OCI-LY1 (cell line): ENCODE results near the gene PACRG.

Source experiments
- H2AFZ ChIP-seq: fragments of 200-600 bp; sonication (generic), shearing (Covaris generic); 2 replicates; pipeline ENCODE4 v1.6.0; 2014; ENCODE audit warnings: antibody characterized with exemption, mild to moderate bottlenecking, low read length
- H3F3A ChIP-seq: fragments of 200-600 bp; sonication (generic), shearing (Covaris generic); 2 replicates; pipeline ENCODE4 v1.6.0; 2014; ENCODE audit warnings: mild to moderate bottlenecking, antibody characterized with exemption, low read length, moderate library complexity; ENCODE audit not compliant: insufficient read depth
- H3K27ac ChIP-seq: fragments of 200-600 bp; sonication (generic); 2 replicates; pipeline ENCODE4 v1.5.1; 2014; ENCODE audit warnings: low read length, mixed run types, mild to moderate bottlenecking, low read depth; ENCODE audit not compliant: poor library complexity, severe bottlenecking
- H3K27me3 ChIP-seq: fragments of 200-600 bp; sonication (generic); 2 replicates; pipeline ENCODE4 v1.6.0; 2014; ENCODE audit warnings: antibody characterized with exemption, mild to moderate bottlenecking, low read length, moderate library complexity; ENCODE audit not compliant: insufficient read depth
- H3K36me3 ChIP-seq: fragments of 200-600 bp; sonication (generic); 2 replicates; pipeline ENCODE4 v1.6.1; 2014; ENCODE audit warnings: mild to moderate bottlenecking, antibody characterized with exemption, low read length, moderate library complexity, mixed read lengths; ENCODE audit not compliant: insufficient read depth
- H3K4me1 ChIP-seq: fragments of 200-600 bp; sonication (generic); 2 replicates; pipeline ENCODE4 v1.5.1; 2014; ENCODE audit warnings: mild to moderate bottlenecking, low read length, moderate library complexity; ENCODE audit not compliant: insufficient read depth, severe bottlenecking
- H3K4me2 ChIP-seq: fragments of 200-600 bp; sonication (generic), shearing (Covaris generic); 2 replicates; pipeline ENCODE4 v1.6.1; 2014; ENCODE audit warnings: low read length
- H3K4me3 ChIP-seq: fragments of 200-600 bp; sonication (generic); 2 replicates; pipeline ENCODE4 v1.5.1; 2014; ENCODE audit warnings: low read length, low read depth, mild to moderate bottlenecking, mixed read lengths; ENCODE audit not compliant: poor library complexity, severe bottlenecking
- H3K79me2 ChIP-seq: fragments of 200-600 bp; shearing (Covaris generic); 2 replicates; pipeline ENCODE4 v1.6.1; 2016; ENCODE audit warnings: mixed run types, low read length, mixed read lengths; ENCODE audit not compliant: insufficient read depth
- H3K9ac ChIP-seq: fragments of 200-600 bp; sonication (generic), shearing (Covaris generic); 2 replicates; pipeline ENCODE4 v1.6.1; 2014; ENCODE audit warnings: mild to moderate bottlenecking, low read length, mixed read lengths
- H3K9me2 ChIP-seq: fragments of 200-600 bp; sonication (generic), shearing (Covaris generic); 2 replicates; pipeline ENCODE4 v1.6.1; 2014; ENCODE audit warnings: low read depth, mild to moderate bottlenecking, low read length, mixed read lengths
- H3K9me3 ChIP-seq: fragments of 200-600 bp; shearing (Covaris generic); 2 replicates; pipeline ENCODE4 v1.6.1; 2014; ENCODE audit warnings: low read length, mixed read lengths
- H4K20me1 ChIP-seq: fragments of 200-600 bp; sonication (generic), shearing (Covaris generic); 2 replicates; pipeline ENCODE4 v1.6.0; 2016; ENCODE audit warnings: mild to moderate bottlenecking, low read length; ENCODE audit not compliant: insufficient read depth
- CTCF ChIP-seq: fragments of 200-600 bp; sonication (generic), shearing (Covaris generic); IDR thresholded peaks from 2 replicates; pipeline ENCODE4 v1.5.1; 2017; ENCODE audit warnings: mild to moderate bottlenecking, antibody characterized with exemption, low read length, moderate library complexity, mixed read lengths
- EZH2 ChIP-seq: fragments of 200-600 bp; sonication (generic), shearing (Covaris generic); IDR thresholded peaks from 2 replicates; pipeline ENCODE4 v1.8.0; 2017; ENCODE audit warnings: borderline replicate concordance, mixed run types, mild to moderate bottlenecking, antibody characterized with exemption, low read length, moderate library complexity, mixed read lengths

Gene PACRG

GRCh38 chr6:162777091-162777490, 49.3 kb downstream of the PACRG start:
- no peaks in the 10 kb centered on the region for H3K4me1 ChIP-seq
- H2AFZ ChIP-seq = no peak overlapping the region
- H3K9me3 ChIP-seq = no peaks in the 10 kb centered on the region
- H3K4me2 ChIP-seq = no peak overlapping the region
- H3K4me3 ChIP-seq = no peak overlapping the region
- H3F3A ChIP-seq = no peaks in the 10 kb centered on the region
- H3K27me3 ChIP-seq = no peaks in the 10 kb centered on the region
- H3K36me3 ChIP-seq = no peaks in the 10 kb centered on the region
- H3K9ac ChIP-seq = no peak overlapping the region
- H4K20me1 ChIP-seq = no peaks in the 10 kb centered on the region
- no peaks in the 10 kb centered on the region for H3K79me2 ChIP-seq
- no peak overlapping the region for H3K27ac ChIP-seq
- no peaks in the 10 kb centered on the region for H3K9me2 ChIP-seq
- TF ChIP-seq CTCF = no peak
- no peak for TF ChIP-seq EZH2

- Histone ChIP-seq H3K27ac (no peak overlapping the region), H3F3A (no peaks in the 10 kb centered on the region), H3K4me1 (no peaks in the 10 kb centered on the region), H3K9me2 (no peaks in the 10 kb centered on the region), H3K9me3 (no peaks in the 10 kb centered on the region), H3K27me3 (no peaks in the 10 kb centered on the region), H3K36me3 (no peaks in the 10 kb centered on the region), H3K9ac (no peak overlapping the region), H4K20me1 (no peaks in the 10 kb centered on the region), H3K4me3 (no peak overlapping the region), H2AFZ (no peak overlapping the region), H3K4me2 (no peak overlapping the region), H3K79me2 (no peaks in the 10 kb centered on the region)
- no peak for TF ChIP-seq EZH2
Measured at GRCh38 chr6:162778603-162779002, 50.8 kb downstream of the PACRG start.

GRCh38 chr6:162785632-162786242, 58.0 kb downstream of the PACRG start:
- no peaks in the 10 kb centered on the region for H3K9me2 ChIP-seq
- no peak overlapping the region for H3K27ac ChIP-seq
- H2AFZ ChIP-seq = no peak overlapping the region
- no peaks in the 10 kb centered on the region for H3K36me3 ChIP-seq
- TF ChIP-seq CTCF (no peak), EZH2 (no peak)
- H3K9ac ChIP-seq = no peak overlapping the region
- no peaks in the 10 kb centered on the region for H3K9me3 ChIP-seq
- no peak overlapping the region for H3K4me3 ChIP-seq
- no peak overlapping the region for H3K4me2 ChIP-seq
- H3K27me3 ChIP-seq = no peaks in the 10 kb centered on the region
- no peaks in the 10 kb centered on the region for H3F3A ChIP-seq
- no peaks in the 10 kb centered on the region for H3K4me1 ChIP-seq
- H4K20me1 ChIP-seq = no peaks in the 10 kb centered on the region
- H3K79me2 ChIP-seq = no peaks in the 10 kb centered on the region

- no peaks in the 10 kb centered on the region for H3K4me1 ChIP-seq
- H3K9ac ChIP-seq = no peak overlapping the region
- H4K20me1 ChIP-seq = no peaks in the 10 kb centered on the region
- H3K9me3 ChIP-seq = no peaks in the 10 kb centered on the region
- TF ChIP-seq EZH2 (no peak), CTCF (no peak)
- H3K27me3 ChIP-seq = no peaks in the 10 kb centered on the region
- no peaks in the 10 kb centered on the region for H3K36me3 ChIP-seq
- no peak overlapping the region for H3K27ac ChIP-seq
- no peak overlapping the region for H3K4me2 ChIP-seq
- no peaks in the 10 kb centered on the region for H3K9me2 ChIP-seq
- no peak overlapping the region for H3K4me3 ChIP-seq
- no peaks in the 10 kb centered on the region for H3K79me2 ChIP-seq
- H3F3A ChIP-seq = no peaks in the 10 kb centered on the region
- H2AFZ ChIP-seq = no peak overlapping the region
Measured at GRCh38 chr6:162798546-162799266, 70.9 kb downstream of the PACRG start.
